ENCODE data around the gene PPL.

PPL gene

GRCh38 chr16:4938683-4939030 lies 1.7 kb upstream of the PPL start:
- no peak for DNase-seq (ENCODE audit: low spot score)
- no peak for TF ChIP-seq CTCF (IDR thresholded peaks at IDR 0.05; ENCODE audit: borderline replicate concordance, control extremely low read depth, extremely low read depth, insufficient read depth, missing control alignments)
- in situ Hi-C loops (cut with MboI; ENCODE audit: low sequenced_read_pairs, unreplicated experiment) = no loop called here

- no peak for DNase-seq (ENCODE audit: low spot score)
- TF ChIP-seq CTCF (IDR thresholded peaks at IDR 0.05; ENCODE audit: borderline replicate concordance, control extremely low read depth, extremely low read depth, insufficient read depth, missing control alignments) = no peak
- in situ Hi-C loops (cut with MboI; ENCODE audit: low sequenced_read_pairs, unreplicated experiment) = no loop called here
Measured at GRCh38 chr16:4937782-4938682, 1.1 kb upstream of the PPL start.

- no peak for TF ChIP-seq CTCF (IDR thresholded peaks at IDR 0.05; ENCODE audit: borderline replicate concordance, control extremely low read depth, extremely low read depth, insufficient read depth, missing control alignments)
- in situ Hi-C loops (cut with MboI; ENCODE audit: low sequenced_read_pairs, unreplicated experiment) = no loop called here
- DNase-seq (ENCODE audit: low spot score) = peak; percentile 49
Measured at GRCh38 chr16:4936181-4936990, 562 bp downstream of the PPL start.

DNA sequence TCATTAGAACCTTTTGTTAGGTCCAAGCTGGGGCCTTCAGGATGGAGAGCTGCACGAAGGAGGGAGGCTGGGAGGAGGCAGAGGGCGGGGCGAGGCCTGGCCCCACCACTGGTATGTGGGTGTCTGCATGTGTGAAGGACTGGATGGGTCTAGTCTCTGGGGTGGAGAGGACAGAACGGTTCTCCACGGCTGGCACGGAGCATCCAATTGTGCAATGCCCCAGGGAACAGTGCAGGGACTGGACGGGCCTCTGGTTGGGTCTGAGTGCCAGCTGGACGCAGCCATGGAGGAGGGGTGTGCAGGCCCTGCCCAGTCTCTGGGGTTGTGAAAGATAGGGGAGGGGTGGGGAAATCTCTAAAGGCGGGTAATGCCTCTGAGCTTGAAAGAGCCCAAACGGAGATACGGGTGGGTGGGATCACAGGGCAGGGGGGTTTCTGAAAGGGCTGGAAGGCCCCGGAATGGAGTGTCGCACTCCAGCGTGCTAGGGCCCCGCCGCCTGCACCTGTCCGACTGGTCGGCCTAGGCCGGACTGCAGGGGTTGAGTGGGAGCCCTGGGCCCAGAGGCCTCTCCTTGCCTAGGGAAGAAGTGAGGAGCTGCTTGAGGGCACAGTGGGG lies 1.6 kb downstream of the PPL start:
- DNase-seq (ENCODE audit: low spot score) = no peak
- in situ Hi-C loops (cut with MboI; ENCODE audit: low sequenced_read_pairs, unreplicated experiment) = no loop called here
- no peak for TF ChIP-seq CTCF (IDR thresholded peaks at IDR 0.05; ENCODE audit: borderline replicate concordance, control extremely low read depth, extremely low read depth, insufficient read depth, missing control alignments)

DNA sequence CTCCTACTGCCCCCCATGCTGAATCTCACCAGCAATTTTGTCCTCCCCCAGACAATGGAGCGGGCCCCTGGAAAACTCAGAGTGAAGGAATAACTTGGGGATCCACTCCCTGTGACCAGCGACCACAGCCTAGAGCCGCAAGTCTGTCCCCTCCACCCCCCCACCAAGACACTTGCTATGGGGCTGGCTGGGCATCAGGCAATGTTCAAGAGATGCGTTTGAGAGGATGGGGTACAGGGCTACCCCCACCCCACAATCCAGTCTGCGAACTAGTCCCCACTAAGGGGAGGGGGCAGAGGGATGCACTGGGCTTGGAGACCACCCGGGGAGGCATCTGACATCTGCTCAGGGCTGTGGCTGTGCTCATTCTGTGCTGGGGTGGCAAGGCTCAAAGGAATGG lies 2.4 kb downstream of the PPL start:
- in situ Hi-C loops (cut with MboI; ENCODE audit: low sequenced_read_pairs, unreplicated experiment) = no loop called here
- DNase-seq (ENCODE audit: low spot score) = no peak
- no peak for TF ChIP-seq CTCF (IDR thresholded peaks at IDR 0.05; ENCODE audit: borderline replicate concordance, control extremely low read depth, extremely low read depth, insufficient read depth, missing control alignments)

- in situ Hi-C loops (cut with MboI; ENCODE audit: low sequenced_read_pairs, unreplicated experiment) = no loop called here
- TF ChIP-seq CTCF (IDR thresholded peaks at IDR 0.05; ENCODE audit: borderline replicate concordance, control extremely low read depth, extremely low read depth, insufficient read depth, missing control alignments) = no peak
- DNase-seq (ENCODE audit: low spot score) = no peak
Measured at GRCh38 chr16:4933871-4934395, 3.0 kb downstream of the PPL start.

Data from GM13976 (cell line).